ENCODE measurements around the gene HOXA2. TPM values are rescaled to one million over a fixed set of nuclear protein-coding genes. Genes with fewer than 3 reads are reported as not detected.

The HOXA2 gene
- total and polyA plus RNA-seq, 5 donors from 2014 or later = 0.11 to 0.31 TPM; not detected in 3

GRCh38 chr7:27083646-27084045, 18.8 kb downstream of the HOXA2 start:
- H3K4me1 Mint-ChIP-seq = peaks cover 0 to 16% (median 8%) of the 10 kb centered on the region in 4 donors
- H3K27me3 Mint-ChIP-seq = peaks cover 57% of the 10 kb centered on the region
- no peak overlapping the region for H3K4me3 ChIP-seq (ENCODE audit: low read depth, low read length)
- H3K27ac ChIP-seq (ENCODE audit: insufficient read depth, low read length, poor library complexity, severe bottlenecking) = no peak overlapping the region
- peaks cover 0 to 2% (median 0%) of the 10 kb centered on the region in 7 donors for H3K9me3 Mint-ChIP-seq
- no peak overlapping the region for H3K4me3 Mint-ChIP-seq
- no peaks in the 10 kb centered on the region for H3K36me3 Mint-ChIP-seq
- H3K36me3 ChIP-seq (ENCODE audit: control insufficient read depth, insufficient read depth, low read length) = no peaks in the 10 kb centered on the region
- peaks cover 16% of the 10 kb centered on the region for H3K27me3 ChIP-seq (ENCODE audit: control insufficient read depth, insufficient read depth, low read length)
- H3K9me3 ChIP-seq (ENCODE audit: control insufficient read depth in 2 of 2, low read length in 2 of 2) = no peaks in the 10 kb centered on the region
- no peak overlapping the region for H3K27ac Mint-ChIP-seq
- H3K4me1 ChIP-seq (ENCODE audit: control insufficient read depth, insufficient read depth, low read length, poor library complexity, severe bottlenecking) = peaks cover 6% of the 10 kb centered on the region
- DNase-seq (no peak), ATAC-seq (ENCODE audit: low read depth in 2 of 2) (no peak)

GRCh38 chr7:27082171-27082570, 20.3 kb downstream of the HOXA2 start:
- no peaks in the 10 kb centered on the region for H3K36me3 ChIP-seq (ENCODE audit: control insufficient read depth, insufficient read depth, low read length)
- Mint-ChIP-seq H3K27ac (no peak overlapping the region), H3K4me1 (peaks cover 0 to 11% (median 3%) of the 10 kb centered on the region in 4 donors), H3K36me3 (no peaks in the 10 kb centered on the region), H3K27me3 (peaks cover 45% of the 10 kb centered on the region), H3K4me3 (no peak overlapping the region), H3K9me3 (peaks cover 0 to 2% (median 0%) of the 10 kb centered on the region in 7 donors)
- H3K4me1 ChIP-seq (ENCODE audit: control insufficient read depth, insufficient read depth, low read length, poor library complexity, severe bottlenecking) = no peaks in the 10 kb centered on the region
- ATAC-seq (ENCODE audit: low read depth in 2 of 2) (no peak), DNase-seq (no peak)
- H3K27ac ChIP-seq (ENCODE audit: insufficient read depth, low read length, poor library complexity, severe bottlenecking) = no peak overlapping the region
- no peak overlapping the region for H3K4me3 ChIP-seq (ENCODE audit: low read depth, low read length)
- peaks cover 12% of the 10 kb centered on the region for H3K27me3 ChIP-seq (ENCODE audit: control insufficient read depth, insufficient read depth, low read length)
- no peaks in the 10 kb centered on the region for H3K9me3 ChIP-seq (ENCODE audit: control insufficient read depth in 2 of 2, low read length in 2 of 2)

- Mint-ChIP-seq H3K4me3 (no peak overlapping the region), H3K4me1 (peaks cover 0 to 9% (median 3%) of the 10 kb centered on the region in 4 donors), H3K27me3 (peaks cover 33% of the 10 kb centered on the region), H3K36me3 (no peaks in the 10 kb centered on the region), H3K27ac (no peak overlapping the region), H3K9me3 (peaks cover 0 to 2% (median 0%) of the 10 kb centered on the region in 7 donors)
- no peak for ATAC-seq (ENCODE audit: low read depth in 2 of 2)
- DNase-seq = no peak
- H3K4me1 ChIP-seq (ENCODE audit: control insufficient read depth, insufficient read depth, low read length, poor library complexity, severe bottlenecking) = no peaks in the 10 kb centered on the region
- no peak overlapping the region for H3K4me3 ChIP-seq (ENCODE audit: low read depth, low read length)
- H3K9me3 ChIP-seq (ENCODE audit: control insufficient read depth in 2 of 2, low read length in 2 of 2) = no peaks in the 10 kb centered on the region
- peaks cover 8% of the 10 kb centered on the region for H3K27me3 ChIP-seq (ENCODE audit: control insufficient read depth, insufficient read depth, low read length)
- H3K27ac ChIP-seq (ENCODE audit: insufficient read depth, low read length, poor library complexity, severe bottlenecking) = no peak overlapping the region
- no peaks in the 10 kb centered on the region for H3K36me3 ChIP-seq (ENCODE audit: control insufficient read depth, insufficient read depth, low read length)
These were observed 21.5 kb downstream of the HOXA2 start for GRCh38 chr7:27080844-27081436.

GRCh38 chr7:27079234-27079975, 23.1 kb downstream of the HOXA2 start:
- peaks cover 0 to 9% (median 3%) of the 10 kb centered on the region in 4 donors for H3K4me1 Mint-ChIP-seq
- H3K36me3 Mint-ChIP-seq = no peaks in the 10 kb centered on the region
- peaks cover 23% of the 10 kb centered on the region for H3K27me3 Mint-ChIP-seq
- no peaks in the 10 kb centered on the region for H3K4me1 ChIP-seq (ENCODE audit: control insufficient read depth, insufficient read depth, low read length, poor library complexity, severe bottlenecking)
- H3K36me3 ChIP-seq (ENCODE audit: control insufficient read depth, insufficient read depth, low read length) = no peaks in the 10 kb centered on the region
- ATAC-seq (ENCODE audit: low read depth in 2 of 2) (peak in 1 of 2 donors; percentile 24), DNase-seq (peak in 1 of 3 donors; percentile 8)
- no peak overlapping the region for H3K4me3 Mint-ChIP-seq
- H3K9me3 ChIP-seq (ENCODE audit: control insufficient read depth in 2 of 2, low read length in 2 of 2) = no peaks in the 10 kb centered on the region
- H3K27ac ChIP-seq (ENCODE audit: insufficient read depth, low read length, poor library complexity, severe bottlenecking) = no peak overlapping the region
- H3K27ac Mint-ChIP-seq = no peak overlapping the region
- peaks cover 0 to 2% (median 0%) of the 10 kb centered on the region in 7 donors for H3K9me3 Mint-ChIP-seq
- H3K4me3 ChIP-seq (ENCODE audit: low read depth, low read length) = no peak overlapping the region
- peaks cover 15% of the 10 kb centered on the region for H3K27me3 ChIP-seq (ENCODE audit: control insufficient read depth, insufficient read depth, low read length)

GRCh38 chr7:27078616-27079233, 23.8 kb downstream of the HOXA2 start:
- H3K36me3 Mint-ChIP-seq = no peaks in the 10 kb centered on the region

GRCh38 chr7:27073076-27073475, 29.4 kb downstream of the HOXA2 start:
- Mint-ChIP-seq H3K36me3 (no peaks in the 10 kb centered on the region), H3K4me3 (no peak overlapping the region), H3K9me3 (peaks cover 0 to 1% (median 0%) of the 10 kb centered on the region in 7 donors), H3K27me3 (peaks cover 28% of the 10 kb centered on the region), H3K27ac (no peak overlapping the region), H3K4me1 (no peaks in the 10 kb centered on the region)
- H3K27ac ChIP-seq (ENCODE audit: insufficient read depth, low read length, poor library complexity, severe bottlenecking) = no peak overlapping the region
- no peak overlapping the region for H3K4me3 ChIP-seq (ENCODE audit: low read depth, low read length)
- H3K9me3 ChIP-seq (ENCODE audit: control insufficient read depth in 2 of 2, low read length in 2 of 2) = no peaks in the 10 kb centered on the region
- no peak for DNase-seq
- no peaks in the 10 kb centered on the region for H3K36me3 ChIP-seq (ENCODE audit: control insufficient read depth, insufficient read depth, low read length)
- ATAC-seq (ENCODE audit: low read depth in 2 of 2) = no peak
- peaks cover 10% of the 10 kb centered on the region for H3K27me3 ChIP-seq (ENCODE audit: control insufficient read depth, insufficient read depth, low read length)
- no peaks in the 10 kb centered on the region for H3K4me1 ChIP-seq (ENCODE audit: control insufficient read depth, insufficient read depth, low read length, poor library complexity, severe bottlenecking)

More at GRCh38 chr7:27078616-27079233, 23.8 kb downstream of the HOXA2 start:
- Mint-ChIP-seq H3K27ac (no peak overlapping the region), H3K4me1 (peaks cover 0 to 9% (median 3%) of the 10 kb centered on the region in 4 donors), H3K27me3 (peaks cover 19% of the 10 kb centered on the region), H3K4me3 (no peak overlapping the region), H3K9me3 (peaks cover 0 to 2% (median 0%) of the 10 kb centered on the region in 7 donors)
- DNase-seq (no peak), ATAC-seq (ENCODE audit: low read depth in 2 of 2) (no peak)
- Histone ChIP-seq H3K4me1 (ENCODE audit: control insufficient read depth, insufficient read depth, low read length, poor library complexity, severe bottlenecking) (no peaks in the 10 kb centered on the region), H3K27ac (ENCODE audit: insufficient read depth, low read length, poor library complexity, severe bottlenecking) (no peak overlapping the region), H3K9me3 (ENCODE audit: control insufficient read depth in 2 of 2, low read length in 2 of 2) (no peaks in the 10 kb centered on the region), H3K27me3 (ENCODE audit: control insufficient read depth, insufficient read depth, low read length) (peaks cover 10% of the 10 kb centered on the region), H3K36me3 (ENCODE audit: control insufficient read depth, insufficient read depth, low read length) (no peaks in the 10 kb centered on the region), H3K4me3 (ENCODE audit: low read depth, low read length) (no peak overlapping the region)

GRCh38 chr7:27071622-27072390, 30.7 kb downstream of the HOXA2 start:
- ATAC-seq (ENCODE audit: low read depth in 2 of 2) (no peak), DNase-seq (no peak)
- Mint-ChIP-seq H3K4me1 (no peaks in the 10 kb centered on the region), H3K27ac (no peak overlapping the region), H3K36me3 (no peaks in the 10 kb centered on the region), H3K27me3 (peaks cover 28% of the 10 kb centered on the region), H3K4me3 (no peak overlapping the region), H3K9me3 (no peaks in the 10 kb centered on the region)
- H3K4me3 ChIP-seq (ENCODE audit: low read depth, low read length) = no peak overlapping the region
- no peaks in the 10 kb centered on the region for H3K36me3 ChIP-seq (ENCODE audit: control insufficient read depth, insufficient read depth, low read length)
- no peaks in the 10 kb centered on the region for H3K4me1 ChIP-seq (ENCODE audit: control insufficient read depth, insufficient read depth, low read length, poor library complexity, severe bottlenecking)
- no peaks in the 10 kb centered on the region for H3K9me3 ChIP-seq (ENCODE audit: control insufficient read depth in 2 of 2, low read length in 2 of 2)
- H3K27me3 ChIP-seq (ENCODE audit: control insufficient read depth, insufficient read depth, low read length) = peaks cover 10% of the 10 kb centered on the region
- H3K27ac ChIP-seq (ENCODE audit: insufficient read depth, low read length, poor library complexity, severe bottlenecking) = no peak overlapping the region

All from CD4-positive, CD25-positive, alpha-beta regulatory T cell (primary cell).